Inferior parietal cortex (tissue), 1 donor: ENCODE measurements around the gene SYCP2.
A peak's percentile ranks its signal among the peaks of the same experiment; 100 is the strongest.

Source experiments
- DNase-seq: peaks from one replicate; pipeline ENCODE4 v3.0.0-alpha.2; 2016; ENCODE audit errors: extremely low spot score

Gene SYCP2

DNA sequence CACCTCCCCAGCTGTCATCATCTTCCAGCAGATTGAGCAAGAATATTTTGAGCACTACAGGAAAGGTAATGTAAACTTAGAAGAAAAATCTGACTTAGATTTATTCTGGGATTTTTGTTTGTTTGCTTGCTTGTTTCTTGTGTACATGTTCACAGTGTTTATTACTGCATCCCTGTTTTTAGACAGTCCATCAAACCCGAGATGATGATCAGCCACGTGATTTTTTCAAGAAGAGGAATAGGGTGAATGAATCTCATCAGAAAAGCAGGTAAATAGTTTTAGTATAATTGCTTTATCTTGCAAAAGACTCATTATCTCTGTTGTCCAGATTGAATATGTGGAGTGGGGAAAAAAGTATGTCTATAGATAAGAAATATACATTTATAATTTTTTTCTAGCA, 8.8 kb upstream of the SYCP2 start:
- DNase-seq, result no peak

DNA sequence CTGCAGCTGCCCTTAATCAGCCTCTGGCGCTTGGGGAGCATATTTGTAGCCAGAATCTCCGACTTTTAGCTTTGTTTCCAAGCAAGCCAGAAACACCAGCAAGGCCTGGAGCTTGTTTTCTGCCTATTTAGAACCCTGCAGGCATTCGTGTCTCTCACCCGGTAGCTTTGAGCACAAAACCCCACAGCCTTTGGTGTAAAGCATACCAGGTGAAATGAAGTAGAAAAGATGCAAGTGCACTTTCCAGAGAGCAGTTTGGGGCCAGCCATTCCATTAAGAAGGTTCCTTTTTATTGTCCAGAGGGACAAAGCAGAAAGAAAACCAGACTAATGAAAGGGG, 7.5 kb upstream of the SYCP2 start:
- DNase-seq, result peak; percentile 85

DNA sequence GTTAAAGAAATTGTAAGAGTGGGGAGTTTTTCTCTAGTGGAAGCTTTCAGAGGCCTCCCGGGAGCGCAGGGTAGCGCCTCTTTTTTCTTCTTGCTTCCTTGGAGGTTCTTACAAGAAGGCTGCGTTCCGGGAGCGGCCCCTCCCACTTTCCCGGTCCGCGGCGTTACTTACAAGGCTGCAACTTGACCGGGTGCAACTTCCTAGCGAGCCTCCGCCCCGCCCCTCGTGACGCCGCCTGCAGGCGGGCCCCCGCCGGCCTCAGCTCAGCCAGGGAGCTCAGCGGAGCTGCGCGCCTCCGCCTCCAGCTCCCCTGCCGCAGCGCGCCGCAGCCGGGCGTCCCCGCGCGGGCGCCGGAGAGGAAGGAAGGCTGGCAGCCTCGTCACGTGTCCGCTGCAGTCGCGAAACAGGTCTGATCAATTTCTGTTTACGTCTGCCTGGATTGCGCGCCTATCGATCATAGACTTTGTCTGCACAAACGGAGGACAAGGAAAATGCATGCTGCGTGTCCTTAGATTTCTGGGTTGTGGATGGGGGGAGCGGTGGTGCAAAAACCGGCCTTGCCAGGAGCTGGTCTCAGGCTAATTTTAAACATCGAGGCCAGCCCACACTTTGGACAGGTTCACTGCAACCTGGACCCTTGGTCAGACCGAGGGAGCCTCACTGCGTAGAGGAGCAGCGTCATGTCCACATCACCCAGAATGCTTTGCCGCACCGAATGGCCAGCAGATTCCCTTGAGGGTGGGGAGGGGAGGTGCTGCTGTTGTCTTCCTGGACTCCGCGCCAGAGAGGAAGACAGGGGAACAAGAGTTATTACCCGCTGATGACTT, 6.9 kb upstream of the SYCP2 start, which contains the start of the genes FAM217B and PPP1R3D:
FAM217B (plus strand) TSS at position 261 of the 827 bp plus-strand sequence. CDS start 3,555 bp downstream, outside the sequence.
PPP1R3D (minus strand) TSS at position 177 of the 827 bp plus-strand sequence. CDS start 374 bp downstream, outside the sequence.
- DNase-seq, result peak; percentile 84

DNA sequence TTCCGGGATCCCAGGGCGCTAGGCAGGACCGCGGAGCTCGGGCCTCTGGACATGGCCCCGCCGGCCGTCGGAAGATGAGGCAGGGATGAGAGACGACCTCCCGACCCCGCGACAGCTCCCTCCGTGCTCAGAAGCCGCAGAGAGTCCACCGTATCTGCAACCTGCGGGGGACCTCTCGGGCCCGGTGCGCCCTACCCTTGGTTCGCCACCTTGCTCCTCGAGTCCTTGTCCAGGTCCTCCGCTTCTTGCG, 6.4 kb upstream of the SYCP2 start:
- DNase-seq, result no peak

DNA sequence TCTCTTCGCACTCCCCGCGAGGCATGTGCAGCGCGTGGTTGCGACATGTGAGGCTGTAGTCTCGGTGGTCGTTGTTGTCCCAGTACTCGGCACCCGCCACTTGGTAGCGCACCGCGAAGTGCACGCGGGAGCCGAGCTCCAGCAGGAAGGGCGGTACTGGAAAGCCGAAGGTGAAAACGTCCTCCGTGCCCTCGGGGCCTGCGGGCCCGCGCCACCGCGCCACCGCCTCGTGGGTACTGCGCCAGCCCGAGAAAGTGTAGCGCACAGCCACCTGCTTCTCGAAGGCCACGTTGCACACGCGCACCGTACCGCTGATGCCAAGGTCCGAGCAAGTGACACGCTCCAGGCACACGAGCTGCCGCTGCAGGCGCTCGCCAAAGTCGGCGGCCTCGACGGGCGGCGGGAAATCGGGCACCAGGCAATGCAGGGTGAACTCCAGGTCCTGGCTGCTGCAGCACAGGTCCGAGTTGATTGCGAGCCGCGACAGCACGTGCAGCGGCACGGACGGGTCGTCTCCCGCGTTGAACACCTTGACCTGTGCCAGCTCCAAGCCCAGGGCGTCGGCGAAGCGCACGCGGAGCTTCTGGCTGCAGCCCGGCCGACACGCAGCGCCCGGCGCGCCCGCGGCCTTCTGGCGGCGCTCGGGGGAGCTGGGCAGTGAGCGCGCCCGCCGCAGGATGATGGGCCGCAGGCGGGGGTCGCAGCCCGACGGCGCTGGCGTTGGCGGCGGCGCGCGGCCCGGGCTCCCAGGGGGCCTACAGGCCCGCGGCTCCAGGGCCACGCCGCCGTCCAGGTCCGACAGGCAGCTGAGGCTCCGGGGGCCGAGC, 5.8 kb upstream of the SYCP2 start:
- DNase-seq, result no peak

DNA sequence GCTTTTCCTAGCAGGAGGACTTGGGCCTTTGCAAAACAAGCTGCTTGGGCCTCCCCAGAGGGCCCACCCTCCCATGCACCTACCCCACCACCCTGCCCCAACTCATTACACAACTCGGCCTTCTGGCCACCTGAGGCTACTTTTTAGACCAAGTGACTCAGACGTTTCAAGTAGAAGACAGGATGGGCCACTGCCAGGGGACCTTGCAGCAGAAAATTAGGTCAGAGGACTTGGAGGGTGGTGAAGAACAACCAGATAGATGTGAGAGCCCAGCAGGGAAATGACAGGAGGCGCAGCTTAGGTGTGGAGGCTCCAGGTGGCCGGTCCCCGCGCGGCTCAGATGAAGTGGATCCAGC, 5.2 kb upstream of the SYCP2 start:
- DNase-seq, result no peak

DNA sequence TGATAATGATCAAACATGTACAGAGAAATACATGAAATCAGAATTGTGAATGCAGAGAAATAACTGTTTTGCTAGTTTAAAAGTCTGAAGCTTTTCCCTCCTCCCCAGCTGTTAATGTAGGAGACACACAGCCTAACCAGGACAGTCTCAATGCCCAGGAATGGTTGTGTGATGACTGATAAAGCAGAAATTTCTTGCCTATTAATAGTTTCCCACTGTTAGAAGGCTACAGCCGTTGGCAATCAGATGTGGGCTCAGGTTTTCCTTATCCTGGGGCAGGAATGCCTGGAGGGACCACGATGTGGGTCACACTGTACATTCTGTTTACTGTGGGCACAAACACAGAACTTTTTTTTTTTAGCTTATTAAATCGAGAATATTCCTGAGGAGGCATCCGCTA, 4.8 kb upstream of the SYCP2 start:
- no peak for DNase-seq

DNA sequence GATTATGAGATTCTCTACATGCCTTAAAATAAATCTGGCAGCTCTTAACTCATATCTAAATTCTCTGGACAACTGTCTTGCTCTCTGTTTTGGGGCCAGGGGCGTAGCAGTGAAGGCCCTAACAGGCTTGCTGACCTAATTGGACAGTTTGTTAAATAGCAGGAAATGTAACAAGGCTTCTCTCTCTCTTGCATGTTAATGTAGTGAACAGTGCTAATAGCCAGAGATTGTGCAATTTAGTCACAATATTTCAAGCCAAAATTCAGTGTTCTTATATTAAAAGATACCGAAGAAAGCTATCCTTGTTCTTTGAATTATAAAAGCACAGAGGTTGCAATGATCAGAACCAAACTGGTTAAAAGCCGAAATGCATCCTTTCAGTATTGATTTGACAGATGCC, 3.7 kb upstream of the SYCP2 start:
- DNase-seq, result no peak

DNA sequence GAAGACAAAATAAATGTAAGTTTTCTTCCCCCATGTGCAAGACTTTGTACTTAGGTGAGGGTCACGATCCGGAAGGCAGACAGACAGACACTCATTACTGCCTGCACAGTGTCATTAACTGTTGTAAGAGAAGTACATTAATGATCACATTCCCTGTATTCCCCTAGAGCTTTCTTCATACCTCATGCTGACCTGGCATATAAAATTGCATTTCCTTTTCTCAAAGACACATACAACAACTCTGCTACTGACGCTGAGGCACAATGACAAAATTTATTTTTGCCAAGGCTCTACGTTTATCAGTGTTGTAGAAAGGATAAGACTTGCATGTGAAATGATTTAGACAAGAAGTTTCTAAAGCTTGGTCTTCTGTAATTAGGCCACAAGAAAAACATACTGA, 3.0 kb upstream of the SYCP2 start:
- DNase-seq, result no peak

DNA sequence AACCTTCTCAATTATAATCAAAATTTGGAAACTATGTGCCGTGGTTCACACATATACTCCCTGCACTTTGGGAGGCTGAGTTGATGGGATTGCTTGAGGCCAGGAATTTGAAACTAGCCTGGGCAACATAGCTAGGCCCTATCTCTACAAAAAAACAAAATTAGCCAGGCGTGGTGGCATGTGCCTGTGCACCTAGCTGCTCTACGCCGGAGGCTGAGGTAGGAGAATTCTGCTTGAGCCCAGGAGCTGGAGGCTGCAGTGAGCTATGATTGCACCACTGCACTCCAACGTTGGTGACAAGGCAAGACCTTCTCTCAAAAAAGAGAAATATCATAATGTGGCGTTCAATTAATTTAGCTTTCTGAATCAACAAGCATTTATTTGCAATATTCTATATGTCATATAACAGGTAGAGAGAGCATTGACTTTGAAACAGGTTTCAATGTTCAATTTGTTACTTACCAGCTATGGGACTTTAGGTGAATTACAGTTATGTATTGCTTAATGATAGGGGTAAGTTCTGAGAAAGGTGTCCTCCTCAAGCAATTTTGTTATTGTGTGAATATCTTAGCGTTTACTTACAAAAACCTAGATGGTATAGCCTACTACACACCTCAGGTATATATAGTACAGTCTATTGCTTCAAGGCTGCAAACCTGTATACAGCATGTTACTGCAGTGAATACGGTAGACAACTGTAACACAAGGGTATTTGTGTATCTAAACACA, 2.2 kb upstream of the SYCP2 start:
- DNase-seq, result no peak

DNA sequence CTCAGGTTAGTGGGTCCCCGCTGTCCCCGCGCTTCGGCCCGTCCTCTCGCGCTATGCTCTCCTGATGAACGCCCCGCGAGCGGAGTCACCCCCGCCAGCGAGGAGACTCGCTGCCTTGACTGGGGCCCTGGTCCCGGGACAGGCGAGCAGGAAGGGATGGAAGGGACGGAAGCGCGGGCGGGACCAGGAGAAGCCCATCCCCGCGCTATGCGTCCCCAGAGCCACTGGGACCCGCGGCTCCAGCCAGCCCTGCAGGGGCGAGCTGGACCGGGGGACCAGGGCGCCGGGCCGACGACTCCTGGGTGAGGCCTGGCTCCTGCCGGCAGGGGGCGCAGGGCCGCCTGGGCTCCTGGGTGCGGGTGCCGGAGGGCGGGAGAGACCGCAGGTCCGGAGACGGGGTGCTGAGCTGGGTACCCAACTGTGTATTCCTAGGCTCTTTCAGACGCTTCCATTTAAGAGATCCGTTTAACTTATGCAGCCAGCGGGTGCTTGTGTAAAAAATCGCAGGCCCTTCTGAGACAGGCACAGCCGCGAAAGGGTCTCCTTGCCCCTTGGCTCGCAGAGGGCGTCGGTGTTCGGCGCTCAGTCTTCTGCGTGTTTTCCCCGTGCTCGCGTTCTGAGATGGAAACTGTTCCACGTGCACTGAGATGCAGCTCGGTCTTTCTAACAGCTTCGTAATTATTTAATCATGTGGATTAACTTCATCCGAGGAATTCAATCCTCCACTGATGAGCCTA, 580 bp upstream of the SYCP2 start:
- peak; percentile 76 for DNase-seq

DNA sequence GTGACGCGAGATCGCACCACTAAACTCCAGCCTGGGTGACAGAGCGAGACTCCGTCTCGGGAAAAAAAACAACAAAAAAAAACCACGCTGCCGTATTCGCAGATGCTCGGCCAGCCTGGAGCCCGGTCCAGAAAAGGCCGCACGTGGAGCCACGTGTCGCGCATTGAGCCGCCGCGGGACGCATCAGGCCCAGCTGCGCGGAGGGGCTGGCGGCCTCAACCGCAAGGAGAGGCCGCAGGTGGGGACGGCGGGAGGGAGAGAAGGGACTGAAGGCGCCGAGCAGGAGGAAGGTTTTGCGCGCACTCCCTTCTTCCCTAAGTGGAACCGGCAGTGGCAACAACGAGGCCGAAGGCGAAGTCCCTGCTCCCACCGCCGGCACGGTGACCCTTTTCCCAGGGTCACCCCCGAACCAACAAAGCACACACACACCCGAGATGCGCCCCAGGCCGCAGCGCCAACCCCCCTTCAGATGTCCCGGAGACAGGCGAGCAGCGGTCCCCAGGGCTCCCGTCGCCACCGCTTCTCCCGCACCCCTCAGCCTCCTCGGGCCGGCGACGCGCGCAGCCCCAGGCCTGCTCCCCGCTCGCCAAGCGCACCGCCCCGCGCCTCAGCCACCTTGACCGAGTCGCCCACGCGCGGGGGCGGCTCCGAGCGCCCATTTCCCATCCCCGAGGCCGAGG, 681 bp downstream of the SYCP2 start:
- no peak for DNase-seq

DNA sequence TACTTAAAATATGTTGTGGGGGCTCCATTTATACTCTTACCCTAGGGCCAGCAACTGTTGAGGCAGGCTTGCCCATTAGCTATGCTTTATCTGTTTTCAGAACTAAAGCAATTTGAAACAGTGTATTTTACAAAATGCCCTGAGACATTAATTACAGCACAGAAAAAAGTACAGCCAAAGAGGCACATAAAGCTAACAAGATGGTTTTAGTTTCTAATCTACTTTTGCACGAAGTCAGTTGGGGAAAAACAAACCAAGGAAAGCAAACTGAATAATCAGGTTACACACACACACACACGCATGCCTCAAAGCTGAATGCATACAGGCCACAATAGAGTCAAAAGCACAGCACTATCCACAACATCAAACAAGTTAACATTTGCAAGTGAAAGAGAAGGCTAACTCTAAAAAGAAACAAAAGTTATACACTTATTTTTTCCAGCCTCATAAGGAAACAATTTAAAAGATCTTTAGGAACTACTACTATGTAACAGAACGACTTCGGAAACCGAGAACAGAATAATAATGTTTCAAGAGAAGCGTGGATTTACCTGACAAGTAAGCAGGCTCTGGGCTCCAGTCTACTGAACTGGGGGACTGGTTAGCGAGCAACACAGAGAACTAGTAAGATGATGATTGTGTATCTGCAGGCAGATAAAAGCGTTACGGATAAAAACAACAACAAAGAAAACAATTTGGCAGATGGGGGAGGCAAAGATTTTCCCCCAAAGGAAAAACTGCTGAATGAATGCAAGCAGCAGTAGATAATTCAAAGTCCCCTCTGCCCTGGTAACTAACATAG, 1.7 kb downstream of the SYCP2 start:
- no peak for DNase-seq

DNA sequence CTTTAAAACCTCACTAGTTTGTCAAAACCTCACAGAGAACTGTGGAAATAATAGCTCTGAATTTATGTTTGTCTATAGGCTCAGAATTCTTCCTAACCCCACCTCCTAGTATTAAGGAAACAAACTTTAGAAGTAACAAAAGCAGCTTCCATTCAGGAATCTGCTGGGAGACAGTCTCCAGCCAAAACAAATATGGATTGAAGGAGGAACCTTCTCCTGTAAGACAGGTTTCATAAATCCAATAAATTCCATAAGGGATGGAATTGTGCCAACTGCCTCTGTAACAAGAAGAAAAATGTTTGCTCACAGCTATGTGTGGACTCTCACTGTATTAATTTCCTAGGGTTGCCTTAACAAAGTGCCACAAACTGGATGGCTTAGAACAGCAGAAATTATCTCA, 7.5 kb downstream of the SYCP2 start:
- DNase-seq, result no peak

DNA sequence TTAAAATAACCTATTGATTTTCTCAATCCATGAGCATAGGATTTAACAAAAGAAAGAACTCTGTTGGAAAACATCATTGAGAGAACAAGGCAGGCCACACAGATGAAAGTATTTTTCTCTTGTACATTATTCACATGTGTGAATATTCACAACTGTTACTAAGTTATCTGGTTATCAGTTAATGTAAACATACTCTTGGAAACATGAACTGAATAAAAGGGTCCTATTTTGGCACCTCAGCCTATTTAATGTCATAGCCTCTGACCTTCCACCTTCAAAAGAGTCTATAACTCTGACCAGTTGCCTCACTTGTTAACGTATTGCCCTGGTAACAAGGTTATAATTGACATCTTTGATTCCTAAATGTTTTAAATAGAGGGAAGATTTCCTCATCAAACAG, 8.1 kb downstream of the SYCP2 start:
- DNase-seq, result no peak

DNA sequence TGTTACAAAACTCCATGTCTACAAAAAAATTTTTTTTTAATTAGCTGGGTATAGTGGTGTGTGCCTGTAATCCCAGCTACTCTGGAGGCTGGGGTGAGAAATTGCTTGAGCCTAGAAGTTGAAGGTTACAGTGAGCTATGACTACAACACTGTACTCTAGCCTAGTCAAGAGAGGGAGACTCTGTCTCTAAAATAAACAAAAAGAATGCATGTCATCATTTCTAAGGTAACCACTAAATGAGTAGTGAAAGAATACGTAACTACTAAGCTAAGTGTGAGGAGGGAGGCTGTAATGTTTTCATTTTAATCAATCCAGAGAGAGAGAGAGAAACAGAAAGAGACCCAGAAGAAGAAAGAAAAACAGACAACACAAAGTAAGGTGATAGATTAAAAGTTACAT, 9.9 kb downstream of the SYCP2 start:
- DNase-seq, result no peak

DNA sequence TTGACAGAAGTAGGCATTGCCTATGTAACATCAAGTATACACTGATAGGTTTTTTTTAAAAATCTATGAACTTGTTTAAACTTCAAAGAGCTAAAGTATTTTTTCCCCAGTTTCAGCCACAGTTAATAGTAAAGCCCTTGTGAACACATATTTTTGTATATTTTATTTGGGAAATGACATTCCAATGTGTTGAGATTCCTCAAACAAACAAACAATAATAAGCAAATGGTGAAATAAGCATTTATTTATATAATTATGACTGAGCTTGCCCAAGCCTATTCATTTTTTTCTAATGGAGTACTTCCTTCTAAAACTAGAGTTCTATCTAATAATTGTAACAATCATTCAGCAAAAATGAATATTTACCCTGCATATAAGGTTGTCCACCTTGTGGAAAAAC, 12.5 kb downstream of the SYCP2 start:
- no peak for DNase-seq

DNA sequence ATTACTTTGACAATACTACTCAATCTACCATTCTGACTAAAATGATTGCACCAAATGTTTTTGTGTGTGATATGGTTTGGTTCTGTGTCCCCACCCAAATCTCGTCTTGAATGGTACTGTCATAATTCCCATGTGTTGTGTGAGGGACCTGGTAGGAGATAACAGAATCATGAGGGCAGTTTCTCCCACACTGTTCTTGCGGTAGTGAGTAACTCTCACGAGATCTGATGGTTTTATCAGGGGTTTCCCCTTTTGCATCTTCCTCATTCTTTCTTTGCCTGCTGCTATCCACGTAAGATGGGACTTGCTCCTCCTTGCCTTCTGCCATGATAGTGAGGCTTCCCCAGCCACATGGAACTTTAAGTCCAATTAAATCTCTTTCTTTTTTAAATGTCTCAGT, 20.8 kb downstream of the SYCP2 start:
- no peak for DNase-seq

DNA sequence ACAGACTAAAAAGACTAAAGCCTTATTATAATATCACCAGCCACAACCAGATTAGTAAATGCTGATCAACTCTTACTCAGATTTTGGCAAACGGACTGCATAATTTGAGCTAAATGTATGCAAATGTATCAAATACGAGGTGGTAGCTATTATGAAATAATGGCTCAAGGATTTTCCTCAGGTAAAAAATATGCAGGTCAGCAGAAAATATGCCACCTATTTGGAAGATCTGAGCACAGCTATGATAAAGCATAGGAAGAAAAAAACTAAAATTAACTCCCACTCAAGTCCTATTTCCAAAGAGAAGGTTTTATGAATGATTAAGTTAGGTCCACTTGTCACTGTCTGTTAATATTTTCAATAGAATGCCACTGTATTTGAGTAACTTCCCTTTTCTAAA, 22.4 kb downstream of the SYCP2 start:
- no peak for DNase-seq

DNA sequence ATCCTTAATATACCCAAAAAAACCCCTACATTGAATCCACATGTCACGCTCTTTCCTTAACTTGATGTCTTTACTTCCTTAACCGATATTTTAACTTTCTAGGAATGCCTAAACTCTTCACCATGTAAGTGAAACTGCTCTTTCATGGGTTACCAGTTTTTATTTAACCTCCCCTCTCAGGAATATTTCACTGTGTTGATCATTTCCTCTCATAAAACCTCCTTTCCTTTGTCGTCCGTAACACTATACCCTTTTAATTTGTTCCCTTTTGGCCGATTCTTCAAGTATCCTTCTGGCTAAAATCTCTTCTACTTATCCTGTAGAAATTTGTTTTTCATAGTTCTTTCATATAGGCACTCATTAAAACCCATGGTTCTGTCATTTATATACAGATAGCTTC, 24.6 kb downstream of the SYCP2 start:
- DNase-seq, result no peak

DNA sequence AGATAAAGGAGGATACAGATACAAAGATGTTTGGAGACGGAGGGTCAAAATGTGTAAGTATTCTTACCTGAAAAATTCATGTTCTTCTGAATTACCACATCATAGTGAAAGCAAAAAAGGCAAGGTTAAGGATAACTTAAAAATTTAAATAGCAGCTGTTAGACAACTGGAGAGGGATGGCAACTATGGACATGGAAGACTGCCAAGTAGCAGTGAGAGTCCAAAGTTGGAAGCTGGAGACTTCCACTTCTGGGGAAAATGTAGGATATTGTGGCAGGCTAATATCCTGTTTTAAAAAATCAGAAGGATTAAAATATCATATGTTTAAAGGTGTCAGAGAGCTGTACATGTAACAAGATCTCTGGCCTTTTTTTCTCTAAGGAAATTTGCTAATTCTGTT, 29.8 kb downstream of the SYCP2 start:
- no peak for DNase-seq
